NOMO-1 treated with dmso at 0.1 percent for 144 hours (cell line): ENCODE measurements around the gene ABCC9.

Experiments used
- DNase-seq: peaks from one replicate; lab custom pipeline; 2025; ENCODE audit not compliant: unreplicated experiment; lab: John Stamatoyannopoulos, UW

Gene ABCC9

DNA sequence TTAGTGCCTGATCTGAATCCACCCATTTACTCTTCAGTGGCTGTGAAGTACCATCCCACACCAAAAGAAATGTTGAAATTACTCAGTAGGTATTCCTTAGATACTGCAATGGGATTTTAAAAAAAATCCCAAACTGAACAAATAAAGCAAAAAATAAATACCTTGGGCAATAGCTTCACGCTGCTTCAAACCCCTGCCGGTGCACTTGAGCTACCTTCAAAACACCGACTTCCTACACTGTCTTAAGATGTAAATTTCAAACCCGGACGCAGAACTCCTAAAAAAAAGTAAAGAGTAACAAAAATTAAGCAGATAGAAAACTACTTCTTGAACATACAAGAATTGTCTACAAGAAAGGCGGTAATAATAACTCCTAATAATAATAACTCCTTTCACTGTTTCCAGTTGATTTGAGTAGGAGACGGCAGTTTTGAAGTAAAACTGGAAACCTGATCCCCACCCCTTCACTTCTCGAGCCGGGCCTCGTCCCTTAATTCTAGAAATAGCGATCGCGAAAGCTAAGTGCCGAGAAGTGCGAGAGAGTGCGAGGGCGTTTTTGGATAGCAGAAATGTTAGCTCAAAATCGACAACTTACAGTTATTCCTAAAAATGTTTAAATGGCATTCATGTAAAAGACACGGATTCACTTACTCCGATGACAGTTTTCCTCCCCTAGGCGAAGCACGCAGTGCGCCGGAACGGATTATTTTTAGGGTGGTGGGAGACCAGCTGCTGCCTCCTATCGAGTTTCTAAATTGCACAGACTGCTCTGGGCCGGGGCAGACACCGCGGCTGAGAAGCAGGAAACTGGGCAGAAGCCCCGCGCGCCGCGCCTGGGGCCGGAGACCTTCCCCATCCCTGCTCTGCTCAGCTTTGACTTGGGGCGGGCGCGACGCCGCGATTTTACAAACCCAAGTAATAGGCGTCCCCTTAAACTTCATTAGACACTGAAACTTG lies at the start of gene ABCC9:
ABCC9 (minus strand) TSS at position 878 of the 957 bp plus-strand sequence. CDS start 4,752 bp downstream, outside the sequence.
- no peak for DNase-seq

GRCh38 chr12:21989819-21990412 lies 48.7 kb upstream of the ABCC9 start:
- no peak for DNase-seq

DNA sequence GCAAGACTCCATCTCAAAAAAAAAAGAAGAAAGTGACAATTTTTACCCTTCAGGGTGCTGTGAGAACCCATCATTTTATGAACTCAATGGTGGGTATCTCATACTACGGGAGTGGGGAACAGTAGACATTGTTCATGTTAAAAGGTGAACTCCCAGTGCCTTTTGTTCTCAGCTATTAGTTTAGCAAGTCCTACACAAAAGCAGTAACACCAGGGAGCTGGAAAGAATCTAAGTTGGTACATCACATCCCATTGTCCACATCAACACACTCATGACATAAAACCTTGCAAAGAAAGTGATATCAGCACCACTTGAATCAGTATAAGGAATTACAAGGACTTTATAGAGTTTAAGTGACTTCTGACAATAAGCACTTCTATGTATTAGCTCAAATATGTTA lies 47.4 kb upstream of the ABCC9 start:
- DNase-seq: no peak

GRCh38 chr12:21987755-21988154 lies 46.5 kb upstream of the ABCC9 start:
- no peak for DNase-seq

- no peak for DNase-seq
These were observed 43.9 kb upstream of the ABCC9 start for GRCh38 chr12:21985155-21985554.

GRCh38 chr12:21984375-21984774 lies 43.1 kb upstream of the ABCC9 start:
- DNase-seq: no peak

DNA sequence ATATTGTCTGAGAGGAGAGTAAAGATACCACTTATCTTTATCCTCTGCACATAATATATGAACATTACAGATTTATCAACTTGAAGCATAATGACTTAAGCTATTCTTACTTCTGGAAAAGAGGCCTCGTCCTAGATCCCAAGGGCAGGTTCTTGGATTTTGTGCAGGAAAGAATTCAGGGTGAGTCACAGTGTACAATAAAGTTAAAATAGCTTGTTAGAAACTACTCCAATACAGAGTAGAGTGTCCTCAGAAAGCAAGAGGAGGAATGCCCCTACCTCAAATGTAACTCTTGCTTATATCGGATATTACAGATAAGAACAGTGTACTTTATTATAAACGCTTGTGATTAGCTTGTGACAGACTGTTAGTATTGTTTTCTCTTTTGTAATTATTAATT lies 41.9 kb upstream of the ABCC9 start:
- DNase-seq: no peak

- DNase-seq: no peak
These were observed 39.3 kb upstream of the ABCC9 start for GRCh38 chr12:21980544-21980943.

DNA sequence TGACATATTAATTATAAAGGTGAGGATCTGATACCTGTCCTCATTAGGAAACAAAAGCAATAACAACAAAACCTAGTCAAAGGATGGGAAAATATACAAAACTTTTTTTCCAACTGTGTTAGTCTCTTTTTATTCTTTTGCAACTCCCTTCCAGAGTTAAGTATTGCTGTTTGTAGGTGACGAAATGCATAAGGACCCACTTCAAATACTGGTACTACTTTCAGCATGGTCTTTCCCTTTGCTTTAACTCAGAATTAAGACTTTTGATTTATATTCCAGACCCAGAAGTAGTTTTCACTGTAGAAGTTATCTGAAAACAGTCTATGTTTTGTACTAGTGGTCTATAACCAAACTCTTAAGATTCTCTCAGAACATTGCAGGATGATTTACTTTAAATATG lies 34.1 kb upstream of the ABCC9 start:
- no peak for DNase-seq

GRCh38 chr12:21973221-21973620 lies 32.0 kb upstream of the ABCC9 start:
- DNase-seq: no peak

DNA sequence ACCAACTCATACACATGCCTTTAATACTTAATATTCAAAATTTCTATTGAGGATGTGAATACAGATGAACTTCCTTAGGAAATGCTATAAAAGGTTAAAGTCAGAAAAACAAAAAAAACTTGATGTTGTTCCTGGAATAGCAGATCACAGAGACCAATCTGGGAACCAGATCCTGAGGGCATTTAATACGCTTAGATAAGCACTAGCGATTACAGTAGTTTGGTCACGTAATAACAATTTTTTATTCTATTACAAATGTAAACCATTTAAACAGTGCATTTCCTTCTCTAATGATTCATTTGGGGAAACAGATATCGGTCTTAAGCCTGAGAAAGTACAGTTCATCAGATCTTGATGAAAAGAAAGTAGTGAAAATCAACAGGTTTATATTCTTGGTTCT lies 30.8 kb upstream of the ABCC9 start:
- no peak for DNase-seq

GRCh38 chr12:21971344-21971743 lies 30.1 kb upstream of the ABCC9 start:
- no peak for DNase-seq

GRCh38 chr12:21962821-21963220 lies 21.6 kb upstream of the ABCC9 start:
- no peak for DNase-seq

GRCh38 chr12:21962236-21962635 lies 21.0 kb upstream of the ABCC9 start:
- DNase-seq: no peak

GRCh38 chr12:21950649-21951048 lies 9.4 kb upstream of the ABCC9 start:
- DNase-seq: no peak

DNA sequence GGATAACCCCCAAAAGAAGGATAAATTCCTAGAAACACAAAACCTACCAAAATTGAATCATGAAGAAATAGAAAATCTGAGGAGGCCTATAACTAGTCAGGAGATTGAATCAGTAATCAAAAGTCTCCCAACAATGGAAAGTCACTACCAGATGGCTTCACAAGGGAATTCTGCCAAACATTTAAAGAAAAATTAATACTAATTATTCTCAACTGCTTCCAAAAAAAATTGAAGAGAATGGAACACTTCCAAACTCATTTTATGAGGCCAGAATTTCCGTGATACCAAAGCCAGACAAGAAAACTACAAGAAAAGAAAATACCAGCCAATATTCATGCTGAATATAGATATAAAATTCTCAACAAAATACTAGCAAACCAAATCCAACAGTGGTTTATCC lies 7.8 kb upstream of the ABCC9 start:
- no peak for DNase-seq

GRCh38 chr12:21946983-21947382 lies 5.8 kb upstream of the ABCC9 start:
- no peak for DNase-seq

GRCh38 chr12:21945002-21945401 lies 3.8 kb upstream of the ABCC9 start:
- no peak for DNase-seq

DNA sequence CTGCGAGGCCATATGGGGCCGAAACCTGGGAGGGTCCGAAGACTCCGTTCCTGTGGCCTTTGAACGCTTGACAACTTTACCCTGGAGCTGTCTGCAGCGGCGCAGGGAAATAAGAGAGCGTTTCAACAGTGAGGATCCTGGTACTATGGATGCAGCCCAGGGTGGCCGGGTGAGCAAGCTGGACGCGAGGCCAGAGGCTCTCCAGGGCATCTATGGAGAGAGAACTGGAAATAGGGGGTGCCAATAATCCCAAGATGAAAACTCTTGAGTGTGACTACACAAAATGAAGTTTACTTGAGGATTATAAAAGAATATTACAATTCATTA lies 1.1 kb upstream of the ABCC9 start:
- DNase-seq: no peak

- no peak for DNase-seq
These were observed 515 bp upstream of the ABCC9 start for GRCh38 chr12:21941506-21942376.

DNA sequence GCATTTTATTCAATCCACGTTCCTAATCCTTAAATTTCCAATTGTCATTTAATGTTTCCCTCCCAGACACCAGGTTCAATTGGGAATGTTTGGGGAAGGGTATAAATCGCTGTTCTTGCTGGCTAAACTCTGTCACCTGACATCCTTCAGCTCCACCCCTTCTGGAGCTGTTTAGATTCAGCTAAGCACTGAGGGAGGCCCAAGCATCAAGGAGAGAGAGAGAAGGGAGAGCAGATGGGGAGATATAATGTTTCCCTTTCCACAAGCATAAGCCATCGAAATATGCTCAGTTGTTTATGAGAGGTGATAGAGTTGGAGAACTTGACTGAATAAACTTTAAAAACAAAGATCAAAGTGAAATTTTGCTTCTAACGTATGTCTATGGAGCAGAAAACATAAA lies 1.8 kb downstream of the ABCC9 start:
- no peak for DNase-seq

- no peak for DNase-seq
These were observed 2.3 kb downstream of the ABCC9 start for GRCh38 chr12:21938879-21939278.
